ENCODE results near the gene CAPN13. TPM values are rescaled to one million over a fixed set of nuclear protein-coding genes. Genes with fewer than 3 reads are reported as not detected.

CAPN13 gene
- total and polyA plus RNA-seq, 10 of the 15 experiments (the other 5 are each of a cell fraction or from before 2014, with no cell fraction given) = 0.03 to 0.10 (median 0.06) TPM; not detected in 7

- in situ Hi-C loops (cut with MboI) = no loop called here
- SMC1A ChIA-PET (ENCODE audit: uncharacterized antibody, unreplicated experiment) = no interaction called here
- no peak for FAIRE-seq
Measured at GRCh38 chr2:30679426-30680088, 127.7 kb downstream of the CAPN13 start.

More at GRCh38 chr2:30679426-30680088, 127.7 kb downstream of the CAPN13 start:
- ChIA-PET RAD21 (ENCODE audit: unreplicated experiment) (no interaction called here), CTCF (no interaction called here), POLR2A (no interaction called here)
- TF ChIP-seq, protein P1, sequence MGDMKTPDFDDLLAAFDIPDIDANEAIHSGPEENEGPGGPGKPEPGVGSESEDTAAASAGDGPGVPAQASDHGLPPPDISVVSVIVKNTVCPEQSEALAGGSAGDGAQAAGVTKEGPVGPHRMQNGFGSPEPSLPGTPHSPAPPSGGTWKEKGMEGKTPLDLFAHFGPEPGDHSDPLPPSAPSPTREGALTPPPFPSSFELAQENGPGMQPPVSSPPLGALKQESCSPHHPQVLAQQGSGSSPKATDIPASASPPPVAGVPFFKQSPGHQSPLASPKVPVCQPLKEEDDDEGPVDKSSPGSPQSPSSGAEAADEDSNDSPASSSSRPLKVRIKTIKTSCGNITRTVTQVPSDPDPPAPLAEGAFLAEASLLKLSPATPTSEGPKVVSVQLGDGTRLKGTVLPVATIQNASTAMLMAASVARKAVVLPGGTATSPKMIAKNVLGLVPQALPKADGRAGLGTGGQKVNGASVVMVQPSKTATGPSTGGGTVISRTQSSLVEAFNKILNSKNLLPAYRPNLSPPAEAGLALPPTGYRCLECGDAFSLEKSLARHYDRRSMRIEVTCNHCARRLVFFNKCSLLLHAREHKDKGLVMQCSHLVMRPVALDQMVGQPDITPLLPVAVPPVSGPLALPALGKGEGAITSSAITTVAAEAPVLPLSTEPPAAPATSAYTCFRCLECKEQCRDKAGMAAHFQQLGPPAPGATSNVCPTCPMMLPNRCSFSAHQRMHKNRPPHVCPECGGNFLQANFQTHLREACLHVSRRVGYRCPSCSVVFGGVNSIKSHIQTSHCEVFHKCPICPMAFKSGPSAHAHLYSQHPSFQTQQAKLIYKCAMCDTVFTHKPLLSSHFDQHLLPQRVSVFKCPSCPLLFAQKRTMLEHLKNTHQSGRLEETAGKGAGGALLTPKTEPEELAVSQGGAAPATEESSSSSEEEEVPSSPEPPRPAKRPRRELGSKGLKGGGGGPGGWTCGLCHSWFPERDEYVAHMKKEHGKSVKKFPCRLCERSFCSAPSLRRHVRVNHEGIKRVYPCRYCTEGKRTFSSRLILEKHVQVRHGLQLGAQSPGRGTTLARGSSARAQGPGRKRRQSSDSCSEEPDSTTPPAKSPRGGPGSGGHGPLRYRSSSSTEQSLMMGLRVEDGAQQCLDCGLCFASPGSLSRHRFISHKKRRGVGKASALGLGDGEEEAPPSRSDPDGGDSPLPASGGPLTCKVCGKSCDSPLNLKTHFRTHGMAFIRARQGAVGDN (IDR thresholded peaks at IDR 0.05) = no peak
- no peak for TF ChIP-seq ZNF622 (IDR thresholded peaks at IDR 0.05)
- TF ChIP-seq YY1 (IDR thresholded peaks at IDR 0.05; ENCODE audit: low read depth, low read length) = no peak
- TF ChIP-seq CEBPZ (IDR thresholded peaks at IDR 0.05; ENCODE audit: low read depth, low read length) = no peak
- TF ChIP-seq RUNX3 (IDR thresholded peaks at IDR 0.05; ENCODE audit: low read length) = no peak
- no peak for TF ChIP-seq SMAD5 (IDR thresholded peaks at IDR 0.05; ENCODE audit: low read depth)
- TF ChIP-seq RCOR1 (conservative IDR thresholded peaks at IDR 0.05; ENCODE audit: low read depth, low read length) = no peak
- no peak for TF ChIP-seq SREBF2 (IDR thresholded peaks at IDR 0.05; ENCODE audit: low read length)
- no peaks in the 10 kb centered on the region; the same call in 2 of the 3 replicates for H3K9me3 ChIP-seq (replicated peaks; ENCODE audit: control insufficient read depth, insufficient read depth, low read length)
- H3K4me2 ChIP-seq (ENCODE audit: control insufficient read depth, insufficient read depth) = no peak overlapping the region
- no peaks in the 10 kb centered on the region for H3K4me1 ChIP-seq (ENCODE audit: control insufficient read depth, insufficient read depth, low read length)
- H3K79me2 ChIP-seq (ENCODE audit: control insufficient read depth, insufficient read depth, low read length) = no peaks in the 10 kb centered on the region
- ATAC-seq (no peak), DNase-seq (ENCODE audit: low read depth, low spot score) (no peak)
- no peaks in the 10 kb centered on the region for H3K27me3 ChIP-seq (replicated peaks in 1 of 2; ENCODE audit: control insufficient read depth in 2 of 2, insufficient read depth in 2 of 2, low read length in 1 of 2)
- no peaks in the 10 kb centered on the region for H3K36me3 ChIP-seq (ENCODE audit: control insufficient read depth in 2 of 2, insufficient read depth in 2 of 2, low read length in 1 of 2)
- no peak overlapping the region for H3K4me3 ChIP-seq
- H3K27ac ChIP-seq (ENCODE audit: control insufficient read depth, insufficient read depth) = no peak overlapping the region
- intact Hi-C loops (cut with micrococcal nuclease; ENCODE audit: unreplicated experiment) = no loop called here
- no peaks in the 10 kb centered on the region for H4K20me1 ChIP-seq (ENCODE audit: control insufficient read depth, insufficient read depth)
- H2AFZ ChIP-seq (ENCODE audit: control insufficient read depth, low read depth, low read length) = no peak overlapping the region
- 31% methylated on average over 12 of the region's 12 CpGs for WGBS (ENCODE audit: insufficient coverage, insufficient replicate concordance, low lambda C conversion rate, missing lambda C conversion rate)
- H3K9ac ChIP-seq (ENCODE audit: control insufficient read depth, insufficient read depth, low read length) = no peak overlapping the region
- BruUV-seq (replicated peaks) = no TSS peak

Data from GM12878 (cell line).